Effector memory CD4-positive, alpha-beta T cell (primary cell): ENCODE results near the gene BBX.

Source experiments
- DNase-seq, 3 donors: peaks; one replicate each; pipeline ENCODE4 v3.0.0-alpha.2; 2020
- H3K27ac ChIP-seq: 2 replicates; pipeline ENCODE4 v1.7.0; 2013; ENCODE audit warnings: mild to moderate bottlenecking, low read length, moderate library complexity; ENCODE audit not compliant: insufficient read depth, poor library complexity, severe bottlenecking
- H3K27me3 ChIP-seq: replicated peaks from 2 replicates; pipeline ENCODE4 v1.7.0; 2013; ENCODE audit warnings: mild to moderate bottlenecking, low read length; ENCODE audit not compliant: insufficient read depth, control insufficient read depth, poor library complexity, severe bottlenecking
- H3K36me3 ChIP-seq: 2 replicates; pipeline ENCODE4 v1.7.0; 2013; ENCODE audit warnings: mild to moderate bottlenecking, low read length, moderate library complexity; ENCODE audit not compliant: control insufficient read depth, insufficient read depth
- H3K4me1 ChIP-seq: 2 replicates; pipeline ENCODE4 v1.7.0; 2013; ENCODE audit warnings: low read length, mild to moderate bottlenecking; ENCODE audit not compliant: control insufficient read depth, insufficient read depth, poor library complexity, severe bottlenecking
- H3K4me3 ChIP-seq: 2 replicates; pipeline ENCODE4 v1.7.0; 2013; ENCODE audit warnings: low read length, low read depth, mild to moderate bottlenecking; ENCODE audit not compliant: insufficient read depth, poor library complexity, severe bottlenecking
- H3K9me3 ChIP-seq: 2 replicates; pipeline ENCODE4 v1.7.0; 2013; ENCODE audit warnings: mild to moderate bottlenecking, low read length, moderate library complexity; ENCODE audit not compliant: control insufficient read depth

The BBX gene

DNA sequence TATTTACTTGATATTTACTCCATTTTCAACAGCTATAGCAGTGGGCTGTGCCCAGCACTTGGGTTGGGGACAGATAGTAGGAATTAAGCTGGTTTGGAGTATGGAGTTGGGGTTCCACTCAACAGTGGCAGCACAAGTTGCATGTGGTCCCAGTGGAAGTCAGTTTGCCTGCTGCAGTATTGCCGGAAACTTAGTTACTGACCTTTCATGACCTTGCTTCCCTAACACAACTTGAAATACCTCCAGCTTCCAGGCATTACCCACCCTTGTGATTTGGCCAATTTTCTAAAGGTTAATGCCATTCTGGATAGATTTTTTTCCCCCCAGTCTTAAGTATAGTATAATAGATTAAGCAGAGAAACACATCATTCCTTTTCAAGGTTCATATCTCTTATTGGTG is 68.0 kb downstream of the BBX start:
- H3K27ac ChIP-seq, result no peak overlapping the region
- H3K4me1 ChIP-seq, result no peaks in the 10 kb centered on the region
- no peaks in the 10 kb centered on the region for H3K9me3 ChIP-seq
- H3K27me3 ChIP-seq, result no peaks in the 10 kb centered on the region
- no peak overlapping the region for H3K4me3 ChIP-seq
- H3K36me3 ChIP-seq, result no peaks in the 10 kb centered on the region
- DNase-seq, result no peak

DNA sequence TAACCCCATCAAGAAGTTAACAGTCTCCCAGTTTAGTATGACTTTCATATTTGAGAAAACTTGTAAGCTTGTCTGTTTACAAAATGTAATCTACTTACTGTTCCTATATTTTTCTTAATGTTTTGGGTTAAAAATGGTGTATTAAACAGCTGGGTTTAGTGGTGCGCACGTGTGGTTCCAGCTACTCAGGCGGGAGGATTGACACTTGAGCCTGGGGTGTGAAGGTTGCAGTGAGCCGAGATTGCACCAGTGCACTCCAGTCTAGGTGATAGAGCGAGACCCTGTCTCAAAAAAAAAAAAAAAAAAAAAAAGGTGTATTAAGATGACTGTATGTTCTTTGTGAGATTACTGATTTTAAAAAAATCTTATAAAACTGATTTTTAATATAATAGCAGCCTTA is 69.3 kb downstream of the BBX start:
- no peak for DNase-seq
- H3K27me3 ChIP-seq, result no peaks in the 10 kb centered on the region
- H3K27ac ChIP-seq, result no peak overlapping the region
- peaks cover 8% of the 10 kb centered on the region for H3K4me1 ChIP-seq
- no peaks in the 10 kb centered on the region for H3K36me3 ChIP-seq
- H3K9me3 ChIP-seq, result no peaks in the 10 kb centered on the region
- no peak overlapping the region for H3K4me3 ChIP-seq

DNA sequence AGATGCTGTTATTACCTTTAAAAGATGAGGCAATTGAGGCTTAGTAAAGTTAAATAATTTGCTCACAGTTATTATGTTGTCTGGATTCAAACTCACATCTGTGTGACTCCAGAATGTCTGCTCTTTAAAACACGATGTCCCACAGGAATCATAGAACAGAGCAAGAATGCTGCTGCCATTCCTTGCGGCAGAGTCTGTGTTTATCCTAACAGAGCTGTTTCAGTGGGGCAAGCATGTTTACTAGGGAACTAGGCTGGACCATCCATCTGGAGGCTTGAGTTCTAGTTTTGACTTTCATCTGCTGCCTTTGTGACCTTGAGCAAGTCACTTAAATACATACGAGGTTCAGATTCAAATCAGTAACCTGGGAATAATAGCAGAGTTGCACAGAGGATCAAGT is 72.1 kb downstream of the BBX start:
- H3K9me3 ChIP-seq, result no peaks in the 10 kb centered on the region
- H3K4me3 ChIP-seq, result no peak overlapping the region
- H3K36me3 ChIP-seq, result no peaks in the 10 kb centered on the region
- no peak overlapping the region for H3K27ac ChIP-seq
- peaks cover 20% of the 10 kb centered on the region for H3K4me1 ChIP-seq
- no peaks in the 10 kb centered on the region for H3K27me3 ChIP-seq
- DNase-seq, result no peak

DNA sequence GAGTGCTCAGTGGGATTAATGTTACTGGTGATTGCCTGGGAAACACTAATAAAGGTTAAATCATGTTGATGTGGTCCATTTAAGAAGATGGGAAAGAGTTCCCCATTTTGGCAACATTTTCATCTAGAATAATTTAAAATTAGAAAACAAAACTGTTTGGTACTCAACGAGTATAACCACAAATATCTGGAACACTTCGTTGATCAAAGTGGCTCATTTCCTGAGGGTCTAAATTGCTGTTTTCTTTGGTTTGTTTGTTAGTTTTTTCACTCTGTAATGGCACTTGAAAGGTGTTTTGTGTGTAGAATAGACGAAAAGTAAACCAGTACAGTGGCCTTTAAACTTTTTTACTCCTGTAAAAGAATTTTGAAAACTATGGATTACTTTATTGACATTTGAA is 73.9 kb downstream of the BBX start:
- no peaks in the 10 kb centered on the region for H3K36me3 ChIP-seq
- DNase-seq, result no peak
- no peak overlapping the region for H3K27ac ChIP-seq
- H3K9me3 ChIP-seq, result no peaks in the 10 kb centered on the region
- H3K27me3 ChIP-seq, result no peaks in the 10 kb centered on the region
- no peak overlapping the region for H3K4me3 ChIP-seq
- H3K4me1 ChIP-seq, result peaks cover 28% of the 10 kb centered on the region

DNA sequence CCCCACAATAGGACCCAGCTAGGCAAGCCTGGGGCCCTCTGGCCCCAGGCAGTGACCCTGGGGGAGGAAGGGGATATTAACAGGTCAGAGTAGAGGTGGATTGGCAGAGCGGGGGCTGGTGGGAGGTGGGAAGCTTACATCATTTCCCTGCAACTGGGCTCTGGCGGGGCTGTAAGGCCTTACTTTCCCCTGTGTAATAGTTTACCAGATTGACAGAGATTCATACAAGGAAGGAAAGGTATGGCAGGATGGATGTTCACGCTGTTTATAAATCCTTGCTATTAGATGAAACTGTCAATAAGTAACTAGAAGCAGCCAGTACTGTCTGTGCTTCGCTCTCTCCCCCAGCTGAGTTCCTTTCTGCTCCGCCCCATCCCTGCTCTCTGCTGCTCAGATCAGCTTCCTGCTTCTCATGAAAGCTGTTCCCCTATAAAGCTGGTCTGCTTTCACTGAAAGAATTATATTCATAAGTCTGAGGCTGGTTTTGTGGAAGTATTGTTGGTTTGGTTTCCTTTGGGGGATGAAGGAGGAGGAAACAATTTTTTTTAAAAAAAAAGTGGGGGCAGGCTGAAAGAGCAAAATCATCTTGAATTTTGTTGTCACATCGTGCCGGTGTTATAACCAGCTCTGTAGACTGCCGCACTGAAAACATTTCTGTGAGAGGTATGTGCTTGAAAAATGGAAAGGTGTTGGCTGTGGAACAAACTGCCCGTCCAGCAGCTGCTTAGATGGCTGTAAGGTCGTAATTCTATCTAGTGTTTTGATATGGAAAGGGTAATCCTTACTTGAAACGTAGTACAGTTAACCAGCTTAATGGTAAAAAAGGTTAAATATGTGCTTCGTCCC is 76.4 kb downstream of the BBX start:
- H3K27ac ChIP-seq, result peak overlapping the region; percentile 63
- peak in 2 of 3 donors; percentile 5 for DNase-seq
- peaks cover 28% of the 10 kb centered on the region for H3K4me1 ChIP-seq
- H3K4me3 ChIP-seq, result peak overlapping the region; percentile 54
- no peaks in the 10 kb centered on the region for H3K36me3 ChIP-seq
- H3K9me3 ChIP-seq, result no peaks in the 10 kb centered on the region
- H3K27me3 ChIP-seq, result no peaks in the 10 kb centered on the region

DNA sequence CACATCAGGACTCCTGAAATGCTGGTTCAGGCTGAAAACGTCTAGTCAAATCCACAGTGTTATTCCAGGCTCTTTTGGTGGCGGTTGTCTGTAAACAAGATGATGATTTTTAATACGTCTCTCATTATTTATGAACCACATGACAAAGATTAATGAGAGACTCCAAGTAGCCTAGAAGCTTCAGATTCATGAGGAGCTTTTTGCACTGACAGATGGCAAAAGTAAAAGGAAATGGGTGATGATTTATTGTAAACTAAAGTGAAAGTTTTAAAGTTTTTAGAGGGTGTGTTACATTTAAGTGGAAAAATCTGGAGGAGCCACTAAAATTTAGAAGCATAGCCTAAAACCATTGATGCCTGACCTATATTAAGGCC is 77.0 kb downstream of the BBX start:
- no peak for DNase-seq

DNA sequence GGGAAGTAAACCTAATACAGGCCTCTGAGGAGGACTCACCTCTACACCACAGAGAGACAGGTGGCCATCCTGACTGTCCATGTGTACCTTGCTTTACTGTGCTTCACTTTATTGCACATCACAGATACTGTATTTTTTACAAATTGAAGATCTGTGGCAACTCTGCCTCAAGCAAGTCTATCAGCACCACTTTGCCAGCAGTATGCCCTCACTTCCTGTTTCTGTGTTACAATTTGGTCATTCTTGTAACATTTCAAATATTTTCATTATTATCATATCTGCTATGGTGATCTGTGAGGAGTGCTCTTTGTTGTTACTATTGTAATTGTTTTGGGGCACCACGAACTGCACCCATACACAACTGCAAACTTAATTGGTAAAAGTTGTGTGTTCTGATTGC is 78.0 kb downstream of the BBX start:
- H3K27me3 ChIP-seq, result no peaks in the 10 kb centered on the region
- H3K27ac ChIP-seq, result no peak overlapping the region
- H3K9me3 ChIP-seq, result no peaks in the 10 kb centered on the region
- no peak overlapping the region for H3K4me3 ChIP-seq
- H3K36me3 ChIP-seq, result no peaks in the 10 kb centered on the region
- H3K4me1 ChIP-seq, result peaks cover 28% of the 10 kb centered on the region
- DNase-seq, result no peak

More for the DNA sequence above, 77.0 kb downstream of the BBX start:
- H3K4me1 ChIP-seq, result peaks cover 28% of the 10 kb centered on the region
- peak overlapping the region; percentile 63 for H3K27ac ChIP-seq
- H3K36me3 ChIP-seq, result no peaks in the 10 kb centered on the region
- H3K9me3 ChIP-seq, result no peaks in the 10 kb centered on the region
- H3K4me3 ChIP-seq, result peak overlapping the region; percentile 54
- no peaks in the 10 kb centered on the region for H3K27me3 ChIP-seq

DNA sequence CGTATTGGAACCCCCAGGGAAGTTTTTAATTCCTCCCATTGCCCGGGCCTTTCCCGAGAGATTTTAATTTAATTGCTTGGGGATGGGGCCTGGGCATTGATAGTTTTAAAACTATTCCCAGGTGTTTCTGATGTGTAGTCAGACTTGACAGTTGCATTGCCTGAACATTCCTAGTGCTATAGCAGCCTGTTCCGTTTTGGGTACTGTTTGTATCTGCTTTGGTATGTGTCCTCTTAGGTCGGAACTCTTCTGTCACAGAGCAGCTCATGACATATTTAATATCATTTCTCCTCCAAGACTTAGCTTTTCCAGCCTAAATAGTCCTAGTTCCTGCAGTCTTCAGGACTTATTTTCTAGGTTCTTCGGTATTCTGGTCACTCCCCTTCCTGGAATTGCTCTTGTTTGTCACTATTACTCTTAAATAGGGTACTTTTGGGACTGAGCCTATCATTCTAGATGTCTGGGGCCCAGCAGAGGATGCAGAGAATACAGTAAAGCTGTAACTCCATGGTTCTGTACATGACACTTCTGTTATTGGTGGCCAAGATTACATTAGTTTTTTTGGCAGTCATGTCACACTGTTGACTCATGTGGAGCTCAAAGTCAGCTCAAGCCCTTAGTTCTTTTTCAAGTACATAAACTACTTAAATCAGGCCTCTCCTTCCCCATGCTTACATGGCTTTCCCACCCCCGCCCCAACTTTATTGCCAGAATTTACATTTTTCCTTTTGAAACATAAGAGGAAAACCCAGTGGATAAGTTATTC is 81.5 kb downstream of the BBX start:
- H3K9me3 ChIP-seq, result no peaks in the 10 kb centered on the region
- no peaks in the 10 kb centered on the region for H3K27me3 ChIP-seq
- H3K36me3 ChIP-seq, result no peaks in the 10 kb centered on the region
- no peak for DNase-seq
- H3K4me3 ChIP-seq, result no peak overlapping the region
- no peak overlapping the region for H3K27ac ChIP-seq
- H3K4me1 ChIP-seq, result peaks cover 9% of the 10 kb centered on the region

DNA sequence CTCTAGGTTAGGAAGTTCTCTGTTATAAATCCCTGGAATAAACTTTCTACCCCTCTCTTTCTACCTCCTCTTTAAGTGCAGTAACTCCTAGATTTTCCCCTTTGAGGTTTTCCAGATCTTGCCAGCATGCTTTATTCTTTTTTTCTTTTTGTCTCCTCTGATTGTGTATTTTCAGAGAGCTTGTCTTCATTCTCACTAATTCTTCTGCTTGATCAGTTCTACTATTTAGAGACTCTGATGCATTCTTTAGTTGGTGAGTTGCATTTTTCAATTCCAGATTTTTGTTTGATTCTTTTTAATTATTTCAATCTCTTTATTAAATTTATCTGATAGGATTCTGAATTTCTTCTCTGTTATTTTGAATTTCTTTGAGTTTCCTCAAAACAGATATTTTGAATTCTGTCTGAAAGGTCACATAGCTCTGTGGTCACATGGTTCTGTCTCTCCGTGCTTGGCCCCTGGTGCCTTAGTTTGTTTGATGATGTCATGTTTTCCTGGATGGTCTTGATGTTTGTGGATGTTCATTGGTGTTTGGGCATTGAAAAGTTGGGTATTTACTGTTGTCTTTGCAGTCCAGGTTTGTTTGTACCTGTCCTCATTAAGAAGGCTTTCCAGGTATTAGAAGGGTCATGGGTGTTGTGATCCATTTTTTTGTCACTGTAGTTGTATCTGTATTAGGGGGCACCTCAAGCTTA is 89.2 kb downstream of the BBX start:
- H3K9me3 ChIP-seq, result no peaks in the 10 kb centered on the region
- no peak overlapping the region for H3K27ac ChIP-seq
- no peak for DNase-seq
- no peaks in the 10 kb centered on the region for H3K4me1 ChIP-seq
- H3K4me3 ChIP-seq, result no peak overlapping the region
- no peaks in the 10 kb centered on the region for H3K36me3 ChIP-seq
- no peaks in the 10 kb centered on the region for H3K27me3 ChIP-seq

DNA sequence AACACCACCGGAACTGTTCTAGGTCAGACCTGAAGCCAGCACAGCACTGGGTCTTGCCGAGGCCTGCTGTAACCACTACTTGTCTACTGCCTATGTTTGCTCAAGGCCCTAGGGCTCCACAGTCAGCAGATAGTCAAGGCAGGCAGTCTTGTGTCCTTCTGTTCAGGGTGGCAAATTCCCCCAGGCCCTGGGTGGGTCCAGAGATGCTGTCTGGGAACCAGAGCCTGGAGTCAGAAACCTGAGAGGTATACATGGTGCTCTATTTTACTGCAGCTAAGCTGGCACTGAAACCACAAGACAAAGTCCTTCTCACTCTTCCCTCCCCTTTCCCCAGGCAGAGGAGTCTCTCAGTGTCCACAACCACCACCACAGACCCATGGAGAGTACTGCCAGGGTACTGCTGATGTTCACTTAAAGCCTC is 89.9 kb downstream of the BBX start:
- Histone ChIP-seq H3K4me3 (no peak overlapping the region), H3K9me3 (no peaks in the 10 kb centered on the region), H3K4me1 (no peaks in the 10 kb centered on the region), H3K27me3 (no peaks in the 10 kb centered on the region), H3K36me3 (no peaks in the 10 kb centered on the region), H3K27ac (no peak overlapping the region)
- no peak for DNase-seq
